GM21825 (cell line): ENCODE results near the gene TEKT4.
"Not testable (repeated sequence)": the region's sequence is repeated elsewhere in the genome, so short reads cannot be mapped to it uniquely, and the experiment has no call there.

Experiments used
- ATAC-seq: cut with Tn5 transposase; IDR thresholded peaks from one replicate; pipeline ENCODE4 v1.9.1; 2021; ENCODE audit warnings: mild to moderate bottlenecking, moderate library complexity; ENCODE audit not compliant: unreplicated experiment

TEKT4 gene

GRCh38 chr2:94875064-94875819 is 4.0 kb downstream of the TEKT4 start:
- no peak for ATAC-seq

DNA sequence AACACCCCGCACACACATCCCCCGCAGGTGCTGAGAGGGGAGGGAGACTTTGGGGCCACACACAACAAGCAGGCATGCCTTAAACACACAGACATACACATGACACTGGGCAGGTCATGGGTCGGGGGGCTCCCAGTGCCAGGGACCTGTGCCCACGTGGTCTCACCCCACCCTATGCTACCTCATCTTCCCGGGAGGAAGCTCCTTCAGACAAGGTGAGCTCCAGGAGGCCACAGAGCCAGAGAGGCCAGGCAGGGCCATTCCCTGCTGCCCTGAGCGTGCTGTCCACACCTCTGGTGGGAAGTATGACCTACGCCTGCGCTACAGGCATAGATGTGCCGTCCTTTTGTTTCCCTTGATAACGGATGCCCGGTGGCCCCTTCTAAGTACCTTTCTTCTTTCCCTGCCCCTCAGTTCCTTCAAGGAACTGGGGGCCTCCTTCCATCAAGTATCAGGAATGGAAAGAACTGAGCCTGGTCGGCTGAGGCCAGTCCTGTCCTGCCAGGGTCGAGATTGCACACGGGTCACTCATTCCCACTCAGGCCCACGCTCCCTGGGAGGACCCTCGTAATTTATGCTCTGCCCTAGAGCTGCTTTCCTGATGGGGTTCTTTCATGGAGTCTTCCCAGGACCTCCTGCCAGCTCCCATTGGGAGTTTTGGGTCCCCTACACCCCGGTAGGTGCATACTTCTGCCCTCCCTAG is 4.7 kb downstream of the TEKT4 start:
- no peak for ATAC-seq

GRCh38 chr2:94876523-94876863 is 5.3 kb downstream of the TEKT4 start:
- ATAC-seq: no peak

GRCh38 chr2:94877129-94877528 is 5.9 kb downstream of the TEKT4 start:
- no peak for ATAC-seq

- ATAC-seq: not testable (repeated sequence)
These were observed 7.3 kb downstream of the TEKT4 start for GRCh38 chr2:94878575-94878974.

- ATAC-seq: no peak
These were observed 8.2 kb downstream of the TEKT4 start for GRCh38 chr2:94879314-94879981.

DNA sequence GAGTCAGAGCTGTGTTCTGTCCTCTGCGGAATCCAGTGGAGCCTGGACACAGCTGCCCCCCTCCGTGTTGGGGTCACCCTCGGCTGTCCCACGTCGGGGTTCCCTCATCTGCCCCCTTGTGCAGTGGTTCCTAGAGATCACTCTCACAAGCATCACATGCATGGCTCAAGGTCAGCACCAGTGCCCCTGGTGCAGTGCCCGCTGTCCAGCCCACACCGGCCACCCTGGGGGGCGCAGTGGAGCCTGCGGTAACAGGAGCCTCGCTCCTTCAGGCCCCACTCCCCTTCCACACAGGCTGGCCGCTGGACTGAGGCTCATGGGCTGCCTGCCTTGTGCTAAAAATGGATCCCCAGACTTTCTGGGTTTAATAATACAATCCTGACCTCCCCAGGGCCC is 8.8 kb downstream of the TEKT4 start:
- ATAC-seq: no peak

DNA sequence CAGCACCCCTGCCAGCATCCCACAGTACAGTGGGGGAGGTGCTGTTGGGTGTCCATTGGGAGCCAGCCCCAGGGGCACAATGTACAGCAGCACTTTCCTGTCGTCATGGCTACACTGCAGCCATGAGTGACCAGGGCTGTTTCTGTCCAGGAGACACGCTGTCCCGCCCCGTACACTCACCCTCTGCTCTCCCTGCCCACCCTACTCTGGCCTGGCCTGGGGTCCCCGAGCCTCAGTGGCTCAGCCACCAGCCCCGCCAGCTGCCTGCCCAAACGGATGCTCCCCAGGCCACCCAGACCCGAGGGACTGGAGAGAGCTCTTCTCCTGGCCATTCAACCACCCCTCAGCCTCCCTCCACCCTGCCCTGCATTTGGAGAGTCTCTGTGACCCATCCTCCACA is 9.3 kb downstream of the TEKT4 start:
- no peak for ATAC-seq

GRCh38 chr2:94881070-94881469 is 9.8 kb downstream of the TEKT4 start:
- ATAC-seq: no peak

GRCh38 chr2:94890234-94890633 is 19.0 kb downstream of the TEKT4 start:
- ATAC-seq: no peak

GRCh38 chr2:94895273-94895672 is 24.0 kb downstream of the TEKT4 start:
- not testable (repeated sequence) for ATAC-seq

- ATAC-seq: not testable (repeated sequence)
These were observed 35.7 kb downstream of the TEKT4 start for GRCh38 chr2:94906976-94907375.

DNA sequence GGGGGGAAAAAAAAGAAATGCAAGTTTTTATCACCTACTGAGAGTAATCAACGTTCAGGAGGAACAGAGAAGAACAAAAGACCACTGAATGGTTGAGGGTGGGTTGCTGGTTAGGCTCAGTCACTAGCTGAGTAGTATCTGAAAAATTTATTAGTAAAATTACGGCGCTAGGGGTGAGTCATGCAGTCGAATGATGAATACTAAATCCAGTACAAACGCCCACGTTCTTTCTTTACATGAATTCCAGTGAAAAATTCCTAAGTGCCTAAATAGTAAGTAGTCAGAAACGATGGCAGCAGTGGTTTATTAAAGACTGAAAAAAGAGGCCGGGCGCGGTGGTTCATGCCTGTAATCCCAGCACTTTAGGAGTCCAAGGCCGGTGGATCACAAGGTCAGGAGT is 52.0 kb downstream of the TEKT4 start:
- no peak for ATAC-seq

DNA sequence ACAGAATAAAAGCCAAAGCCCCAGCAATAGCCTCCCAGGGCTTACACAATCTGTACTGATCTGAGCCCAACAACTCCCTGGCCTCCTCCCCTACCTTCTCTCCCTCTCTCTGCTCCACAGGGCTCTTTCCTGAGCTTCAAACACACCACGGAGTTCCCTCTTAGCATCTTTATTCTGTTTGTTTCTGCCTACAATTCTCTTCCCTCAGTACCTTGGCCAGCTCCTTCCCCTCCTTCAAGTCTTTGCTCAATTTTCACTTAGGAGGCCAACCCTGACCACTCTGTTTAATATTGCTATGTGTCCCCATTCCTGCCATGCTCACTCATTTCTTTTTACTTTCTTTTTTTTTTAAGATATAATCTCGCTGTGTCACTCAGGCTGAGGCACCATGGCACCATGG is 53.8 kb downstream of the TEKT4 start:
- ATAC-seq: not testable (repeated sequence)
